Measurements from ENCODE around the gene TEX29.

- TF ChIP-seq POLR2A (conservative IDR thresholded peaks at IDR 0.05): no peak
- no peak for TF ChIP-seq CREB1 (IDR thresholded peaks at IDR 0.05)
- TF ChIP-seq CREB1 (CRISPR knock-in tag; IDR thresholded peaks at IDR 0.05): no peak
- no peak for TF ChIP-seq EZH2 (IDR thresholded peaks at IDR 0.05; ENCODE audit: borderline replicate concordance, low read depth, low read length)
- TF ChIP-seq ZNF274 (IDR thresholded peaks at IDR 0.05; ENCODE audit: borderline replicate concordance, low read depth, low read length): no peak
- TF ChIP-seq FOXJ3 (CRISPR knock-in tag; IDR thresholded peaks at IDR 0.05): no peak
- TF ChIP-seq MAX (CRISPR knock-in tag; IDR thresholded peaks at IDR 0.05): no peak
- TF ChIP-seq CTBP1 (IDR thresholded peaks at IDR 0.05; ENCODE audit: borderline replicate concordance): no peak
- no peak for TF ChIP-seq DDX20 (tag; IDR thresholded peaks at IDR 0.05; ENCODE audit: low read depth)
- TF ChIP-seq CBFA2T2 (conservative IDR thresholded peaks at IDR 0.05): no peak
- TF ChIP-seq MITF (IDR thresholded peaks at IDR 0.05): no peak
- no peak for TF ChIP-seq CTCF (IDR thresholded peaks at IDR 0.05 in 2 of 3, conservative IDR thresholded peaks at IDR 0.05 in 1 of 3; ENCODE audit: insufficient read depth in 2 of 3, low read depth in 1 of 3, low read length in 3 of 3)
- TF ChIP-seq PREB (CRISPR knock-in tag; IDR thresholded peaks at IDR 0.05): no peak
- TF ChIP-seq GTF3C2 (IDR thresholded peaks at IDR 0.05; ENCODE audit: borderline replicate concordance, extremely low read depth, insufficient read length): no peak
- TF ChIP-seq YY1 (IDR thresholded peaks at IDR 0.05; ENCODE audit: borderline replicate concordance in 1 of 3, control insufficient read depth in 1 of 3, extremely low read depth in 1 of 3, insufficient read depth in 3 of 3, insufficient read length in 1 of 3, insufficient replicate concordance in 2 of 3, low read depth in 1 of 3, low read length in 2 of 3): no peak
Observed at GRCh38 chr13:111325146-111325890, 4.9 kb downstream of the TEX29 start.

Data from K562 (cell line).